ENCODE measurements around the gene CD300LB.
"Not testable (repeated sequence)": the region's sequence is repeated elsewhere in the genome, so short reads cannot be mapped to it uniquely, and the experiment has no call there.

GRCh38 chr17:74558402-74558801, 27.1 kb upstream of the CD300LB start:
- not testable (repeated sequence) for TF ChIP-seq CTCF (IDR thresholded peaks at IDR 0.05; ENCODE audit: insufficient read depth, low read length, poor library complexity, severe bottlenecking); EZH2phosphoT487 (conservative IDR thresholded peaks at IDR 0.05; ENCODE audit: low read length)

Measured in SU-DHL-6 (cell line).